MM.1S (cell line): Measurements from ENCODE around the gene ALG1L2.
"Not testable (repeated sequence)": the region's sequence is repeated elsewhere in the genome, so short reads cannot be mapped to it uniquely, and the experiment has no call there.

Source experiments
- DNase-seq: peaks from one replicate; pipeline ENCODE4 v3.0.0-alpha.2; 2015
- H2AFZ ChIP-seq: fragments of 300-600 bp; sonication (generic); 2 replicates; pipeline ENCODE4 v1.6.0; 2016; ENCODE audit warnings: antibody characterized with exemption, low read length
- H3F3A ChIP-seq: fragments of 300-600 bp; sonication (generic); 2 replicates; pipeline ENCODE4 v1.6.1; 2016; ENCODE audit warnings: mild to moderate bottlenecking, antibody characterized with exemption, low read length, moderate library complexity, mixed read lengths; ENCODE audit not compliant: insufficient read depth
- H3K27ac ChIP-seq: fragments of 300-600 bp; sonication (generic); 2 replicates; pipeline ENCODE4 v1.5.1; 2016; ENCODE audit warnings: mild to moderate bottlenecking, low read length
- H3K27me3 ChIP-seq: fragments of 300-600 bp; sonication (generic); replicated peaks from 2 replicates; pipeline ENCODE4 v1.6.0; 2016; ENCODE audit warnings: low read length; ENCODE audit not compliant: insufficient read depth
- H3K36me3 ChIP-seq: fragments of 300-600 bp; sonication (generic); replicated peaks from 2 replicates; pipeline ENCODE4 v1.6.1; 2016; ENCODE audit warnings: mild to moderate bottlenecking, low read length, mixed read lengths; ENCODE audit not compliant: insufficient read depth
- H3K4me1 ChIP-seq: fragments of 300-600 bp; sonication (generic); 2 replicates; pipeline ENCODE4 v1.6.1; 2016; ENCODE audit warnings: low read length, mixed read lengths
- H3K4me2 ChIP-seq: fragments of 300-600 bp; sonication (generic); 2 replicates; pipeline ENCODE4 v1.6.0; 2016; ENCODE audit warnings: low read depth, low read length
- H3K4me3 ChIP-seq: fragments of 300-600 bp; sonication (generic); 2 replicates; pipeline ENCODE4 v1.5.1; 2016; ENCODE audit warnings: low read length, mixed read lengths
- H3K79me2 ChIP-seq: fragments of 300-600 bp; sonication (generic); 2 replicates; pipeline ENCODE4 v1.6.1; 2016; ENCODE audit warnings: mixed run types, low read length, mixed read lengths
- H3K9ac ChIP-seq: fragments of 300-600 bp; sonication (generic); 2 replicates; pipeline ENCODE4 v1.6.1; 2016; ENCODE audit warnings: low read length, mixed read lengths
- H3K9me2 ChIP-seq: fragments of 300-600 bp; sonication (generic); replicated peaks from 2 replicates; pipeline ENCODE4 v1.6.1; 2016; ENCODE audit warnings: mild to moderate bottlenecking, low read length, mixed read lengths; ENCODE audit not compliant: insufficient read depth
- H3K9me3 ChIP-seq: fragments of 300-600 bp; sonication (generic); replicated peaks from 2 replicates; pipeline ENCODE4 v1.6.1; 2016; ENCODE audit warnings: mild to moderate bottlenecking, low read length, mixed read lengths; ENCODE audit not compliant: insufficient read depth
- H4K20me1 ChIP-seq: fragments of 300-600 bp; sonication (generic); 2 replicates; pipeline ENCODE4 v1.6.1; 2016; ENCODE audit warnings: mild to moderate bottlenecking, low read length, moderate library complexity, mixed read lengths; ENCODE audit not compliant: insufficient read depth
- CTCF ChIP-seq: fragments of 300-600 bp; sonication (generic); IDR thresholded peaks from 2 replicates; pipeline ENCODE4 v1.5.1; 2016; ENCODE audit warnings: antibody characterized with exemption, low read length, mixed read lengths
- EZH2 ChIP-seq: fragments of 300-600 bp; sonication (generic); optimal IDR thresholded peaks from 2 replicates; pipeline ENCODE3; 2017; ENCODE audit warnings: low read depth, mild to moderate bottlenecking, antibody characterized with exemption, low read length, mixed read lengths
- EZH2phosphoT487 ChIP-seq: fragments of 300-600 bp; sonication (generic); IDR thresholded peaks from 2 replicates; pipeline ENCODE4 v1.6.1; 2018; ENCODE audit warnings: antibody characterized with exemption, low read length

ALG1L2 gene

GRCh38 chr3:130110386-130111169 is 28.9 kb downstream of the ALG1L2 start:
- H3F3A ChIP-seq, H3K36me3 ChIP-seq, H3K27me3 ChIP-seq, H3K4me1 ChIP-seq, H4K20me1 ChIP-seq, H3K9me3 ChIP-seq, H3K9me2 ChIP-seq: not testable (repeated sequence)
- Histone ChIP-seq H2AFZ (peak overlapping the region; percentile 81), H3K4me2 (peak overlapping the region; percentile 65; the same call in 1 of the 2 replicates), H3K79me2 (peaks cover 13% of the 10 kb centered on the region), H3K4me3 (peak overlapping the region; percentile 87), H3K9ac (peak overlapping the region; percentile 77), H3K27ac (peak overlapping the region; percentile 46; the same call in 1 of the 2 replicates)
- DNase-seq = peak; percentile 28

- no peaks in the 10 kb centered on the region for H3K27me3 ChIP-seq
- no peak for TF ChIP-seq CTCF
- no peak for TF ChIP-seq EZH2phosphoT487
- no peak for TF ChIP-seq EZH2
- H3K4me3 ChIP-seq = peak overlapping the region; percentile 87
- peak overlapping the region; percentile 62; the same call in 1 of the 2 replicates for H3K27ac ChIP-seq
- H3F3A ChIP-seq = no peaks in the 10 kb centered on the region
- H3K9me2 ChIP-seq = no peaks in the 10 kb centered on the region
- H3K9me3 ChIP-seq = no peaks in the 10 kb centered on the region
- H4K20me1 ChIP-seq = no peaks in the 10 kb centered on the region
- H3K9ac ChIP-seq = peak overlapping the region; percentile 77
- H3K79me2 ChIP-seq = peaks cover 13% of the 10 kb centered on the region
- H3K36me3 ChIP-seq = no peaks in the 10 kb centered on the region
- H2AFZ ChIP-seq = peak overlapping the region; percentile 81
- peak; percentile 97 for DNase-seq
- H3K4me1 ChIP-seq = 0 out of 2 replicates have a peak, but pooled peaks cover 2% of the 10 kb centered on the region
- H3K4me2 ChIP-seq = peak overlapping the region; percentile 65; the same call in 1 of the 2 replicates
These were observed 29.7 kb downstream of the ALG1L2 start for GRCh38 chr3:130111185-130111864.

- not testable (repeated sequence) for H3K36me3 ChIP-seq, H3F3A ChIP-seq, H3K4me1 ChIP-seq, H4K20me1 ChIP-seq, H3K27me3 ChIP-seq, H3K9me3 ChIP-seq, H3K9me2 ChIP-seq
- Histone ChIP-seq H2AFZ (peak overlapping the region; percentile 61), H3K79me2 (peaks cover 13% of the 10 kb centered on the region), H3K4me2 (peak overlapping the region; percentile 51; the same call in 1 of the 2 replicates), H3K9ac (peak overlapping the region; percentile 72), H3K4me3 (peak overlapping the region; percentile 62), H3K27ac (peak overlapping the region; percentile 62; the same call in 1 of the 2 replicates)
- peak; percentile 95 for DNase-seq
These were observed 30.5 kb downstream of the ALG1L2 start for GRCh38 chr3:130111865-130112747.

- not testable (repeated sequence) for H3K9me3 ChIP-seq, H3F3A ChIP-seq, H3K27me3 ChIP-seq, H3K27ac ChIP-seq, H3K9me2 ChIP-seq, H4K20me1 ChIP-seq, H3K4me1 ChIP-seq, H3K36me3 ChIP-seq, DNase-seq
- Histone ChIP-seq H2AFZ (peak overlapping the region; percentile 61), H3K9ac (peak overlapping the region; percentile 30; the same call in 1 of the 2 replicates), H3K4me3 (peak overlapping the region; percentile 62), H3K79me2 (peaks cover 13% of the 10 kb centered on the region), H3K4me2 (peak overlapping the region; percentile 51; the same call in 1 of the 2 replicates)
These were observed 31.1 kb downstream of the ALG1L2 start for GRCh38 chr3:130112748-130113073.

- H3K9ac ChIP-seq, H3K36me3 ChIP-seq: not testable (repeated sequence)
These were observed 33.8 kb downstream of the ALG1L2 start for GRCh38 chr3:130115400-130115799.

More at GRCh38 chr3:130115400-130115799, 33.8 kb downstream of the ALG1L2 start:
- H3K9me2 ChIP-seq, H2AFZ ChIP-seq, H3K27me3 ChIP-seq, H3F3A ChIP-seq, H3K4me1 ChIP-seq, H3K9me3 ChIP-seq, H3K79me2 ChIP-seq, H4K20me1 ChIP-seq, H3K27ac ChIP-seq, DNase-seq, H3K4me2 ChIP-seq, H3K4me3 ChIP-seq: not testable (repeated sequence)
